Myocyte (in vitro differentiated cells): ENCODE data around the gene NCAM2. TPM values are rescaled to one million over a fixed set of nuclear protein-coding genes. Genes with fewer than 3 reads are reported as not detected.

Experiments used
- DNase-seq: peaks from one replicate; pipeline ENCODE4 v3.0.0-alpha.2; 2012; ENCODE audit warnings: low read depth
- total RNA-seq: library from RNA; depleted of rRNA; stranded (reverse); fragments of >200 nt; gene quantifications from 2 replicates; pipeline ENCODE4 v1.2.3, GENCODE V29; 2014

NCAM2 gene
- total RNA-seq, 1 donor from 2014 or later: 0.53 TPM

GRCh38 chr21:21025742-21026141 lies 27.5 kb downstream of the NCAM2 start:
- DNase-seq: no peak

DNA sequence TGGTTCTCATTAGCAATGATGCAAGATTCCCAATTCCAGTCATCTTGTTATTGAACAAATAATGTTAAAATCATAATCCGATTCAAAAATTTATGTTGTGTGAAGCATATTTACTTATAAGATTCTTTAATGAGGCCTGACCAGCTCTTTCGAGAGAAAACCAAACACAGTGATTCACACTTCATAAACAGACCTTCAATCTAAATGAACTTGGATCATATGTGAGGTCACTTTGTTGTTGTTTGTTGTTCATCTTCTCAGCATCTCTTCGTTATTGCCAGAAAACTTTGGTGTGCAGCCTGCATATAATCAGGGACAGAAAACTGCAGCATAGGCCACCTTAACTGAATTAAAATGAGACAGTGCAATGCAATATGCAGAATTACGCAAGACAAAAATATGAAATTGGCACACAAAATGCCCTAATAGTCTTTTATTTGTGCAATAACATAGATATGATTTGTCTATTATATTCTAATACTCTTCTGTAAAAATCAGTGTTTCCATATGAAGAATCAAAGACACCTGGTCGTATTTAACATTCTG lies 30.1 kb downstream of the NCAM2 start:
- no peak for DNase-seq

DNA sequence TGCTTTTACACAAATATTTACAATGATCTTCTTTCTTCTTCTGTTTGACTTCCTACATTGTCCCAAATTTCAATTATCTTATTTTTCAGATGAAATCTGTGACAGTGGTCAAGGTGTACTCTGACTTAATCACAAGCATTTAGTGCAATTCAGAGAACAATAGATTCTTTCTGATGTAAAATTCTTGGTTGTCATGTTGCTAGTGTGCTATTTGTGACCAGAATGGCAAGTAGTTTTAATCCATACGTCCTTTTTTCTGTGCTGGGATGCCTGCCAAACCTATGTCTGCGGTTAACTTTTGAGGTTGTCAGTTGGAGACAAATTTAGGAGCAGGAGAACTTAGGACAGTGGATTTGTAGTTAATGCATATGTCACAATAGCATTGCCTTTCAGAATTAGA lies 31.0 kb downstream of the NCAM2 start:
- DNase-seq: no peak

DNA sequence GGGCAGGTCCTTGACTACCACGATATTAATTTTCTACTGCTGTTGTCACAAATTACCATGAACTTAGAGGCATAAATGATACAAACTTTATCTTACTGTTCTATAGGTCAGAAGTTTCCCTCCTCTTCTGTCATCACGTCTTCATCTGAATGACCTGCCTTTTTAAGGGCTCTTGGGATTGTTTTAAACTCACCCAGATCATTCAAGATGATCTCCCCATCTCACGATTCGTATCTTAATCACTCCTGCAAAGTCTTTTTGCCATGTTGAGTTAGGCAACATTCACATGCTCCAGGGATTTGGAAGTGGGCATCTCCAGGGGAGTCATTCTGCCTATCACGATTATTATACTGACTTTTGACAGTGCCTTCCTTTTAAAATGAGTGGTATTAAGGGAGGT lies 32.1 kb downstream of the NCAM2 start:
- DNase-seq: no peak

DNA sequence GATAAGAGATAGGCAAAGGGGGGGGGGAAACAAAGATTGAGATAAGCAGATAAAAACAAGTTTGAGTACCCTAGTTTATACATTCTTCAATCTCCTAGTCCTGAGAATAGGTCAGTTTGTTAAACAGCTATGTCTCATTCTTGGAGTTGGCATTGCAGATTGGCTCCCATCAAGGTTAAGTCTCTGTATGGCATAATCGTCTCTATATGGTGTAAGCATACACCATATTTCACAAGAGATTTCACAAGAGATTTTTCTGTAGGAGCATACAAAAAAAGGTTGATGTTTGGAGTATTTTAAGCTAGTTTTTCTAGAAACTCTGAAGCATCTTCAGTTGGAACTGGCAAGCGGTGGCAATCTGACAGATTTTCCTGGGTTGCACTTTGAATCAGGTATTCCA lies 35.8 kb downstream of the NCAM2 start:
- DNase-seq: no peak

DNA sequence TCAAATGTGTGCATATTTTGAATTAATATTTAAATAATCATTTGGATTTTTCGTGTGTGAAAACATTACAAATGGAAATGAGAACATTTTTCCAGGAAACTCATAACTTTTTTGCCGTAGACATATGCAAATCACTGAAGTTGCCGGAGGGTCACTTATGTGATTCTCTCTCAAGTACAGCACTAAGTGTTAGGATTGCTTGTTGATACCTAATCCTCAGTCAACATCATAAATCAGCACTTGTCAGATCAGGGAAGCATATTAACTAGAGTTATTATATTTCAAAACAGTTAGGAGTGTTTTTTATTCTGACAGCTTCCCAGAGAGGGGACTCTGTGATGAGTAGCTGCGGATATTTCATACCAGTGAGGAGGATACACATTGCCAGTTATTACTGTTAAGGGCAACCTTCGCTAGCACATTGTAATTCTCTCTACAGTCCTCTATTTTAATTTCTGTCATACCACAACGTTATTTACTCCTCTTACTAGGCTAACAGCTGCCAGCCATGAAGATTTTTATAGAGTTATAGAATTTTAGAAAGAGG lies 41.5 kb downstream of the NCAM2 start:
- DNase-seq: no peak

DNA sequence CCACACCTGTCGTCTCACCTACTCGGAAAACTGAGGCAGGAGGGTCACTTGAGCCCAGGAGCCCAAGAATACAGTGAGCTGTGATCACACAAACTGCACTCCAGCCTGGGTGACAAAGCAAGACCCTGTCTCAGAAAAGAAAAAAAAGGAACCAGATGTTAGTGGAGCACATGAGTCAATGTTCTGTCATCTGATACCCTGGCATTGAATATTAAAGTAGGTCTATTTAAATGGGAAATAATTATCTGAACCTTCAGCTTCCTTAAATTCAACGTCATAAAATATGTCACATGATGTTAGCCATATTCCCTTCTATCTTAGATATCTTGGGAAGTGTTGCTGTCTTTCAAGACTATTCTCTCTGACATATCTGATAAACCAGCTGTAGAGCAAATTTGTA lies 47.3 kb downstream of the NCAM2 start:
- DNase-seq: no peak

GRCh38 chr21:21046063-21046462 lies 47.9 kb downstream of the NCAM2 start:
- DNase-seq: no peak

GRCh38 chr21:21051109-21052055 lies 53.2 kb downstream of the NCAM2 start:
- no peak for DNase-seq

- no peak for DNase-seq
Observed at GRCh38 chr21:21052672-21053071, 54.5 kb downstream of the NCAM2 start.

DNA sequence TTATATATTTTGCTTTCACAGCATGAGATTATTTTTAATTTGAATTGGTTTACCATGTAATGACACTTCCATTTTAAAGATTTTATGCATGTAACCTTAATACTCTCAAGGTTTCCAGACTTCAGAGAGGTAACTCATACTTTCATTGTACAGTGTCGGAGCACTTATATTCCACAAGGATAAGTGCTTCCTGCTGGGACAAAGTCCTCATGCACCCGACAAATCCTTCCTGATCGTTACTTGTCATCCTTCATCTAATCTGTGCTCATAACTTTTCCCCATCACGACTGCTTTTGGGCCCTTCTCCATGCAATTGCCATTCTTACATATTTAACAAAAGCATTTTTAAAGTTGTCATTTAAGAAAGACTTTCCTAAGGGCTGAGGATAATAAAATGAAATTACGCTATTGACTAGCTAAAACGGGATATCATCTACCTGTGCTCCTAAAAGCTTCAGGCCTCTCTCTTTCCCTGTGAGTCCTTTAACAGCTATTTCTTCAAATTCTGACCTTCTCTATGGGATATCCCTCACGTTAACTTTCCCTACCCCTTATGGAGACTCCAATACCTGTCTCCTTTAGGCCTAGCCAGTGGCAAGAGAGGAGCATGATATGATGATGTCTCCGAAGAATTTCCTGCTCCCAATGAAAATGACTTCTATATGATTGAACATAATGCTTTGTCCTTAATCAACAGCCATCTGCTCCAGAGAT lies 59.3 kb downstream of the NCAM2 start:
- no peak for DNase-seq

DNA sequence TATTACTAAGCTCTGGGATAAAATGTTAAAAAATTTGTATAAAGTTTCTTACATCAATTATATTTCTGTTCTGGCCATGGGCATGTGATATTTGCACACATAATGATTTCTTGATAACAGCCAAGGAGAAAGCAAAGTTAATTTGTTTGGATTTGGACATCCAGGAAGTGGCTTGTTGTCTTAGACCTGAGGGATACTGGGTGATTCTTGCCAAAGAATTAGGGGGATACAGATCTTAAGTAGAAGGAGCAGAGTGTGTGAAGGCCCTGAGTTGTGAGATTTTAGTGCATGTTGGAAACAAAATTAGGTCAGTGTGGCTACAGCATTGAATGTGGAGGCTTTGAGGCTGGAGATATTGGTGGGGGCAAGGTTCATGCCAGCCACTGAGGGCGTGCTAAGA lies 65.6 kb downstream of the NCAM2 start:
- no peak for DNase-seq

DNA sequence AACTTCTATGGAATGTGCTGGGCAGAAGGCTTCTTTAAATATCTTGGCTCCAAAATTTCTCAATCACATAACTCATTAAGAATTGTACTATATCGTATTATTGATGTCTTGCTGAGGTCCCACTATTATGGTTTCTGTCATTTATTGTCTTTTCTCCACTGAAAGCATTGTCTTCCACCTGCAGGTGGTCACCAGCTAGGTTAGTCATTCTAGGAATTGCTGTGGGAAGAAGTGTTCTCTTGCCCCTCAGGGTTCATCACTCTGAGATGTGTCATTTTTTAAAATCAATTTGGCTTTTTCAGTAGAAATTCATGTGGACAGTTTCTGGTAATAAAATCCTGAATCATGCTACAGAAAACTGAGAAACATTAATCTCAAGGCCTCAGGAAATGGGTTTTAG lies 66.1 kb downstream of the NCAM2 start:
- no peak for DNase-seq

- DNase-seq: no peak
Observed at GRCh38 chr21:21067375-21067774, 69.2 kb downstream of the NCAM2 start.

GRCh38 chr21:21074305-21074704 lies 76.1 kb downstream of the NCAM2 start:
- DNase-seq: no peak

DNA sequence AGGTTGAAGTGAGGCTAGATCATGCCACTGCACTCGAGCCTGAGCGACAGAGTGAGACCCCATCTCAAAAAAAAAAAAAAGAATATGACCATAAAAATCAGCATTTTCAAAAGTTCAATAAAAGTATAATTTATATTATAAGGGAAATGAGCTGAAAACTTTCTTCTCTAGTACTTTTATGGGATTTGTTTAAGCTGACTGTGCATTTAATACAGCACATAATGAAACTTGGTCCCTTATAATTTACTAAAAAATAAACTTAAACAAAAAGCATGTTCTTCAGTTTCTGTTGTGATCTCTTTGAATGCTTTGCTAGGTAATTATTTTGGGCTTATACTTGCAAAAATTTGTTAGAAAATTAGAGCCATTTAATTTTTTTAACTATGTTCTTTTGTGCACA lies 77.8 kb downstream of the NCAM2 start:
- no peak for DNase-seq

- no peak for DNase-seq
Observed at GRCh38 chr21:21076491-21076890, 78.3 kb downstream of the NCAM2 start.

DNA sequence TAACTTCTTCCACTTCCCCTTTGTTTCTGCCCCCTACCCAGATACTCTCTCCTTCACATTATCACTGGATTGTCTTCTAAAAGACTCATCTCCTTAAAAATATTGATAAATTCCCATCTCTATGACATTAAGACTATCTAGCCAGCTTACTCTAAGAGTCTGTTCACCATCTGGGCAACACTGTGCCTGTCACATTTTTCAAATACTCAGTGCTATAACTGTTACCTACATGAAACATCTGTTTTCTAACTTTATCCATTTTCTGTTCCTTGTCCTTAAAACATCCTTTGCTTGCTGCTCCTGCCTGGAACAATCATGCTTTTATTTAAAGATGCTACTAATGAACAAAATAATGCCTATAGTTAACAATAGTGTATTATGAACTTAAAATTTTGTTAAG lies 81.4 kb downstream of the NCAM2 start:
- no peak for DNase-seq

DNA sequence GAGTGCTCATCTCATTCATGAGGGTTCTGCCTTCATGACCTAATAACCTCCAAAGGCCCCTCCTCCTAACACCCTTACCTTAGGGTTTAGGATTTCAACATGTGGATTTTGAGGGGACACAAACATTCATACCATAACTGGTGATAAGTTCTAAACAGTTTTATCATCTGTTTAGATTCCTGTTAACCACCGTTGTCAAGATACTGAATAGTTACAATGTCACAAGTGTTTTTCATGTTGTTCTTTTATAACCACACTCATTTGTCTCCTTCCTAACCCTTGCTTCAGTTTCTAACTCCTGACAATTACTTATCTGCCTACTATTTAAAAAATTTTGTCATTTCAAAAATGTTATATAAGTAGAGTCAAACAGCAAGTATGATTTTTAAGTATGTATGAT lies 86.0 kb downstream of the NCAM2 start:
- DNase-seq: peak; percentile 10

GRCh38 chr21:21085206-21085605 lies 87.0 kb downstream of the NCAM2 start:
- peak; percentile 6 for DNase-seq

GRCh38 chr21:21096956-21097355 lies 98.7 kb downstream of the NCAM2 start:
- no peak for DNase-seq

GRCh38 chr21:21097466-21097865 lies 99.3 kb downstream of the NCAM2 start:
- DNase-seq: no peak
